ENCODE measurements around the gene NUDT22.

Gene NUDT22

DNA sequence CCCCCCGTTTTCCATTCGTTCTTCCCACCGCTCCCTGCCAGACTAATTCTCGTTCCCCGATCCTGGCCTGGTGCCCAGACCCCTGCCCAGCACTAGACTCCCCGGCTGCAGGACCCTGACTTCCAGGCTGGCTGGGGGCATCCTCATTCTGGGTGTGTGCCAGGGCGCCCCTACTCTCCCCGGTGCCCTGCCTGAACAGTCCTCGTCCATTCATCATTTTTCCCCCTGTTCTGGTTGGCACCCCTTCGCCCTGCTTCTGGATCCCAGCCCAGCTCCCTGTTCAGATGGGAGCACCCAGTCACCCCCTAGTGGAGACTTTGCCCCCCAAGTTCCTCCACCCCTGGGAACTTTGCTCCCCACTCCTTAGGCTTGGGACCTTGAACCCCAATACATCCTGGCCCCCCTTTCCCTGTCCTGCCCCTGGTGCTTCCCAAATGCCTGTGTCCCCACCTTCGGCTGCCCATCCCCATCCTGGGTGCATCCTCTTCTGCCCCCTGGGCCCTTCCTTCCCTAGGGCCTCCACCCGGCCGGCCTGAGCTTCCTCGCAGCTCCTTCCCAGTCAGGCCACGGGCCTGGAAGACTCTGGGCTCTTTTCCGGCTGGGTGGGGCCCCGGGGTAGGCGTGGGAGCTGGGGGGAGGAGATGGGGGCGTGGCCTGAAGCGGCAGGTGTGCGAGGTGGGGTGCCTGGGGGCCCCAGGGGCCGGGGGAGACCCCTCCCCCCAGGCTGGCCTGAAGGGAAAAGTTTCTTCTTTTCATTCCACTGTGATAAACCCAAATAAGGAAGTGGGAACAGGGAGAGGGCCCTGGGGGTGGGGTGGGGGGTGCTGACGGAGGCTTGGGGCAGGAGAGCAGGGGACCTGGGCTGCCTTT lies 26.2 kb downstream of the NUDT22 start:
- H3K9me3 Mint-ChIP-seq: no peaks in the 10 kb centered on the region
- H3K36me3 Mint-ChIP-seq: no peaks in the 10 kb centered on the region
- H3K4me1 Mint-ChIP-seq: peaks cover 7% of the 10 kb centered on the region
- no peaks in the 10 kb centered on the region for H3K27me3 Mint-ChIP-seq
- peak overlapping the region; percentile 85 for H3K4me3 Mint-ChIP-seq
- H3K27ac Mint-ChIP-seq: no peak overlapping the region

DNA sequence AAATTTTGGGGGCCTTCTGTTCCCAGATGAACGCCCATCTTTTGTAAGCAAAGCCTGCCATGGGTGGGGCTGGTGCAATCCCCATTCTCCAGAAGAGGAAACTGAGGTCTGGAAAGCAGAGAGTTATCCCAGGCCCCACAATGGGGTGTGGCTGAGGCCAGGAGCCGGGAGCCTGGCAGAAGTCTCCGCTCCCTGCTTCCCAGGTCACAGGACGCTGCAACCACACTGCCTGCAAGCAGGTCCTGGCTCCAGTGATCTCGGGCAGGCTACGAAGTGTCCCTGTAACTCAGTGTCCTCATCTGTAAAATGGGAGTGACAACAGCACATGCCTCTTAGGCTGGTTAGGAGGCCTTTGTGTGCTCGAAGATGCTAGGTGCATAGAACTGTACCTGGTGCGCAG lies 27.0 kb downstream of the NUDT22 start:
- Mint-ChIP-seq H3K36me3 (no peaks in the 10 kb centered on the region), H3K4me1 (peaks cover 7% of the 10 kb centered on the region), H3K9me3 (no peaks in the 10 kb centered on the region), H3K27ac (no peak overlapping the region), H3K27me3 (no peaks in the 10 kb centered on the region), H3K4me3 (no peak overlapping the region)

DNA sequence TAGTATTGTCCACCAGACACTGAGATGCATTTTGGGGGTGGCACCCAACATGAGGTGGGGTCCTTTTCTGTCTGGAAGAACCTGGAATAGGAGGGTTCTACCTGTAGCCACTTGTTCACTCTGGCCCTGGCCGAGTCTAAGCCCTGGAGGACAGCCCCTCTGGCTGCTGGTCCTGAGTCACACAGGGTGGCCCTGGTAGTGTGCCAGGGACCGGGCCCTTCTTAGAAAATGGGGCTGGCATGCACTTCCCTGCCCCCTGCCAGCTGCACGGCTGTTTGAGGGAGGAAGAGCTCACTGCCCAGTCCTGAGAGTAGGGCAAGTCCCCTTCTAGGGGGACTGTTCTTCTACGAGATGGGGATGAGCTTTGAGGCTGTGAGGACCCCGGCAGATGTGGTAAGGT lies 27.4 kb downstream of the NUDT22 start:
- Mint-ChIP-seq H3K4me3 (no peak overlapping the region), H3K27me3 (no peaks in the 10 kb centered on the region), H3K27ac (no peak overlapping the region), H3K9me3 (no peaks in the 10 kb centered on the region), H3K4me1 (peaks cover 7% of the 10 kb centered on the region), H3K36me3 (no peaks in the 10 kb centered on the region)

DNA sequence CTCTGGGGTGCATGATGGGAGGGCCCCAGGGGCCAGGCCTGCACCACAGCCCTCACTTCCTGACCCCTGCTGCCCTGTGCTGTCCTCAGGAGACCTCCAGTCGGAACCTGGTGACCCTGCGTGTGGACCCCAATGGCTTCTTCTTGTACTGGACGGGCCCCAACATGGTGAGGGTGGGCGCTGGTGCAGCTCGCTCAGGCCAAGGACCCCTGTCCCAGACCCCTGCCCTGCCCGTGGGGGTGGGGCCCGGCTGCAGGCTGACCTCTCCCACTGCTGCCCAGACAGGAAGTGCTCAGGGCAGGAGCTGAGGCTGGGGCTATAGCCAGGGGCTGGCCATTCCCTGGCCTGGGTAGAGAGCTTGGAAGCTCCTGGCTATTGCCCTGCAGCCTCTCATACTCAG lies 28.3 kb downstream of the NUDT22 start:
- Mint-ChIP-seq H3K4me1 (peaks cover 7% of the 10 kb centered on the region), H3K36me3 (no peaks in the 10 kb centered on the region), H3K27ac (no peak overlapping the region), H3K4me3 (no peak overlapping the region), H3K9me3 (no peaks in the 10 kb centered on the region), H3K27me3 (no peaks in the 10 kb centered on the region)

DNA sequence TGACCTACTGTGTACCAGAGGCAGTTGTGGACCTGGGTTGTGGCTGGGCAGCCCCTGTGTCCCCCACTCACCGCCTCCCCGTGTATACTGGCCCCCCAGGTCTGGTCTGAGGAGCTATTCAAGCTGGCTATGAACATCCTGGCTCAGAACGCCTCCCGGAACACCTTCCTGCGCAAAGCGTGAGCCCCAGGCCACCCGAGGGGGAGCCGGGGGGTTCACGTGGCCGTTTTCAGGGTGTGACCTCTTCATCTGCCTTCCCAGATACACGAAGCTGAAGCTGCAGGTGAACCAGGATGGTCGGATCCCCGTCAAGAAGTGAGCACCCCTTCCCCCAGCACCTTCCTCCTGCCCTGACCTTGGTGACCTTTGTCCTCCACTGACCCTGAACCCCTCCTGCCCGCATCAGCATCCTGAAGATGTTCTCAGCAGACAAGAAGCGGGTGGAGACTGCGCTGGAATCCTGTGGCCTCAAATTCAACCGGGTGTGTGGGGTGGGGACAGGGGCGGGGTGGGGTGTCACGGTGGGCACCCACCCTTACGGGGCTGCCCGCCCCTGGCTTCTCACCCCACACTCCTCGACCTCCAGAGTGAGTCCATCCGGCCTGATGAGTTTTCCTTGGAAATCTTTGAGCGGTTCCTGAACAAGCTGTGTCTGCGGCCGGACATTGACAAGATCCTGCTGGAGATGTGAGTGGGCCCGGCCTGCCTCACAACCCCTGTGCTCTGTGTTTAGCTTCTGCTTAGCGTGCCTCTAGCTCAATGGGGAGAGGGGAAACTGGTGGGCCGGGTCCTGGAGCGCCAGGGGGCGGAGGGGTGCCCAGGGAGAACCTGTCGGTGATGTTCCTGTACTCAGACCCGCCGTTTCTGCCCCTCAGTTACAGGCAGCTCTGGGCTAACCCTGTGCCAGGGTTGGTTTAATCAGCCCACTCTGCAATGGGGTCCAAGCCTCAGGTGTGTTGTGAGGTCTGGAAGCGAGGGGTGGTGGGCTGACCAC lies 29.4 kb downstream of the NUDT22 start:
- H3K4me3 Mint-ChIP-seq: no peak overlapping the region
- H3K27me3 Mint-ChIP-seq: no peaks in the 10 kb centered on the region
- no peak overlapping the region for H3K27ac Mint-ChIP-seq
- no peaks in the 10 kb centered on the region for H3K36me3 Mint-ChIP-seq
- no peaks in the 10 kb centered on the region for H3K9me3 Mint-ChIP-seq
- peaks cover 10% of the 10 kb centered on the region for H3K4me1 Mint-ChIP-seq

DNA sequence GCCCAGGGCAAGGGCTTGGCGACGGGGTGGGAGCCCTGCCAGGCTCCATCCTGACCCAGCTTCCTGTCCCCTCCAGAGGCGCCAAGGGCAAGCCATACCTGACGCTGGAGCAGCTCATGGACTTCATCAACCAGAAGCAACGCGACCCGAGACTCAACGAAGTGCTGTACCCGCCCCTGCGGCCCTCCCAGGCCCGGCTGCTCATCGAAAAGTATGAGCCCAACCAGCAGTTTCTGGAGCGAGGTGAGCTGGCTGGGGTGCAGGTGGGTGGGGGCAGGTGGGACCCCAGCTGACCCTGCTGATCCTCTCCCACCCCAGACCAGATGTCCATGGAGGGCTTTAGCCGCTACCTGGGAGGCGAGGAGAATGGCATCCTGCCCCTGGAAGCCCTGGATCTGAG lies 30.2 kb downstream of the NUDT22 start:
- Mint-ChIP-seq H3K9me3 (no peaks in the 10 kb centered on the region), H3K4me1 (peaks cover 10% of the 10 kb centered on the region), H3K27ac (no peak overlapping the region)

DNA sequence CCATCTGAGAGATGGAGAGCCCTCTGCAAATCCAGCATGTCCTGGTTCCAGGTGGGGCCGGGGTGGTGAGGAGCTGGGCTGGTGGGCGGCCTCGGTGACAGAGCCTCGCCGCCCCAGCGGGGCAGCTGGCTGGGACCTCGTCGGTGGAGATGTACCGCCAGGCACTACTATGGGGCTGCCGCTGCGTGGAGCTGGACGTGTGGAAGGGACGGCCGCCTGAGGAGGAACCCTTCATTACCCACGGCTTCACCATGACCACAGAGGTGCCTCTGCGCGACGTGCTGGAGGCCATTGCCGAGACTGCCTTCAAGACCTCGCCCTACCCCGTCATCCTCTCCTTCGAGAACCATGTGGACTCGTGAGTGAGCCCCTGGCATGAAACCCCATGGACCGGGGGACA lies 32.3 kb downstream of the NUDT22 start:
- Mint-ChIP-seq H3K27ac (no peak overlapping the region), H3K36me3 (no peaks in the 10 kb centered on the region), H3K4me3 (no peak overlapping the region), H3K27me3 (no peaks in the 10 kb centered on the region), H3K9me3 (no peaks in the 10 kb centered on the region), H3K4me1 (peaks cover 3% of the 10 kb centered on the region)

More for the DNA sequence above, 30.2 kb downstream of the NUDT22 start:
- H3K27me3 Mint-ChIP-seq: no peaks in the 10 kb centered on the region
- no peak overlapping the region for H3K4me3 Mint-ChIP-seq
- H3K36me3 Mint-ChIP-seq: no peaks in the 10 kb centered on the region

DNA sequence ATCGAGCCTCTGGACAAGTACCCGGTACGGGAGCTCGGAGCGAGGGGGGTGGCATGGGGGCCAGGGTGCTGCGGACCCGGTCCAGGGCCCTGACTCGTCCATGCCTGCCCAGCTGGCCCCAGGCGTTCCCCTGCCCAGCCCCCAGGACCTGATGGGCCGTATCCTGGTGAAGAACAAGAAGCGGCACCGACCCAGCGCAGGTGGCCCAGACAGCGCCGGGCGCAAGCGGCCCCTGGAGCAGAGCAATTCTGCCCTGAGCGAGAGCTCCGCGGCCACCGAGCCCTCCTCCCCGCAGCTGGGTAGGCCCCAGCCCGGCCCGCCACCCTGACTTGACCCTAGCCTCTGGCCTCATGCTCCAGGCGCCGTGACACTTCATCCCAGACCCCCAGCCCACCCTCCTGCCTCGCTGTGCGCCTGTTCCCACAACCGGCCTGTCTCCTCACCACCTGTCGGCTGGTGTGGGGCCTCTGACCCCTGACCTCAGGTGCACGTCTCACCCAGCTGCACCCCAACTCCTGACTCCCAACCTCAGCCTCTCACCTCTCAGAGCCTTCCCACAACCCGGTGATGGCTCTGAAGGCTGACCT lies 33.0 kb downstream of the NUDT22 start:
- H3K27me3 Mint-ChIP-seq: no peaks in the 10 kb centered on the region
- H3K4me3 Mint-ChIP-seq: no peak overlapping the region
- peaks cover 3% of the 10 kb centered on the region for H3K4me1 Mint-ChIP-seq
- H3K9me3 Mint-ChIP-seq: no peaks in the 10 kb centered on the region
- H3K27ac Mint-ChIP-seq: no peak overlapping the region
- H3K36me3 Mint-ChIP-seq: no peaks in the 10 kb centered on the region

DNA sequence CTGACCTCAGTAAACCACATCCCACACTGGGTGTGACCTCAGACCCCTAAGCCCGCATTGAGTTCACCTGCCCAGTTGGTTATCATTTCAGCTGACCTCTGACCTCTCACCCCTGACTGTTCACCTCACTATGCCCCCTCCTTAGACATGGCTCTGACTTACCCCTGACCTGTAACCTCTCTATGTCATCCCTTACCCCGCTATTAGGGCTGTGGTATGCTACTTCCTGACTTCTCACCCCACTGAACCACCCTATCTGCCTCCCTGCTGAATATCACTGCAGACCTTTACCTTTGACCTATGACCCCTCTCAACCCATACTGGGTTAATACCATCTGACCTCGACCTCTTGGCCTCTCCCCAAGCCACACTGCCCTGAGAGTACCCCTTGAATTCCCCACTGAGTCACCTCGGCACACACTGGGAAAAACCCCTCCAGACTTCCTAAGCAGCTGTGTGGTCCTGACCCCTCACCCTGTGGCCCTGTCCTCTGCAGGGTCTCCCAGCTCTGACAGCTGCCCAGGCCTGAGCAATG lies 33.5 kb downstream of the NUDT22 start:
- Mint-ChIP-seq H3K4me1 (peaks cover 3% of the 10 kb centered on the region), H3K36me3 (no peaks in the 10 kb centered on the region), H3K9me3 (no peaks in the 10 kb centered on the region), H3K27me3 (no peaks in the 10 kb centered on the region), H3K4me3 (no peak overlapping the region), H3K27ac (no peak overlapping the region)

DNA sequence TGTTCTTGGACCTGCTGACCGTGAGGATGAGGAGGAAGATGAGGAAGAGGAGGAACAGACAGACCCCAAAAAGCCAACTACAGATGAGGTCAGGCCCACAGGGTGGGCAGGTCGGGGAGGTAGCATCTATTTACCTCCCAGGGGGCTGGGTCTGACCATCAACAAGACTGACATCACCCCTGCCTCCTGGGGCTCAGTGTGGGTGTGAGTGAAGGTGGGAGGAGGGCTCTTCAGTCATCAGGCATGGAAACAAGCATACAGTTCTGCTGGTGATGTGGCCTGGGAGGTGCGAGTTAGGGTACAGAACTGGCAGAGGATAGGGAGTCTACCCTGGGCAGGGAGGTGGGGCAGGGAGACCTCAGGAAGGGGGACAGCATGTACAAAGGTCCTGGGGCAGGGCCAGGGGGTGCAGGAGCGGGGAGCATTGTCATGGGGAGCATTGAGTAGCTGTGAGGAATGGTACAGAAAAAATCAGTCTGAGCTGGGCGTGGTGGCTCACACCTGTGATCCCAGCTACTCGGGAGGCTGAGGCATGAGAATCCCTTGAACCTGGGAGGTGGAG lies 34.2 kb downstream of the NUDT22 start:
- no peaks in the 10 kb centered on the region for H3K27me3 Mint-ChIP-seq
- peaks cover 3% of the 10 kb centered on the region for H3K4me1 Mint-ChIP-seq
- no peak overlapping the region for H3K4me3 Mint-ChIP-seq
- no peaks in the 10 kb centered on the region for H3K36me3 Mint-ChIP-seq
- H3K9me3 Mint-ChIP-seq: no peaks in the 10 kb centered on the region
- no peak overlapping the region for H3K27ac Mint-ChIP-seq

DNA sequence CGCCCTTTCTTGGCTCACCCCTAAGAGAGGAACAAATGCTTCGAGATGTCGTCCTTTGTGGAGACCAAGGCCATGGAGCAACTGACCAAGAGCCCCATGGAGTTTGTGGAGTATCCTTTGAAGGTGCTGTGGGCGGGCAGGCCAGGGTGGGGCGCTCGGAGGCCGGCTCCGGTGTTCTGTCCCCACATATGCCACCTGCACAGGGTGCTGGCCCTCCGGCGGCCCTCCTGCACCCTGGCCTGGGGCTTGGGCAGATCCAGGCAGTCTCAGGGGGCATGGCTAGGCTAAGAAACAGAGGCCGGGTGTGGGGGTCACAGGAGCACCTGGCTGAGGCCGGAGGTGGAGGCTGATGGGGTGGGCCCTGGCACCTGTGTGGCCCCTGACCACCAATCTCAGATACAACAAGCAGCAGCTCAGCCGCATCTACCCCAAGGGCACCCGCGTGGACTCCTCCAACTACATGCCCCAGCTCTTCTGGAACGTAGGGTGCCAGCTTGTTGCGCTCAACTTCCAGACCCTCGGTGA lies 35.5 kb downstream of the NUDT22 start:
- Mint-ChIP-seq H3K4me1 (peaks cover 3% of the 10 kb centered on the region), H3K27ac (no peak overlapping the region), H3K9me3 (no peaks in the 10 kb centered on the region), H3K4me3 (no peak overlapping the region), H3K27me3 (no peaks in the 10 kb centered on the region), H3K36me3 (no peaks in the 10 kb centered on the region)

DNA sequence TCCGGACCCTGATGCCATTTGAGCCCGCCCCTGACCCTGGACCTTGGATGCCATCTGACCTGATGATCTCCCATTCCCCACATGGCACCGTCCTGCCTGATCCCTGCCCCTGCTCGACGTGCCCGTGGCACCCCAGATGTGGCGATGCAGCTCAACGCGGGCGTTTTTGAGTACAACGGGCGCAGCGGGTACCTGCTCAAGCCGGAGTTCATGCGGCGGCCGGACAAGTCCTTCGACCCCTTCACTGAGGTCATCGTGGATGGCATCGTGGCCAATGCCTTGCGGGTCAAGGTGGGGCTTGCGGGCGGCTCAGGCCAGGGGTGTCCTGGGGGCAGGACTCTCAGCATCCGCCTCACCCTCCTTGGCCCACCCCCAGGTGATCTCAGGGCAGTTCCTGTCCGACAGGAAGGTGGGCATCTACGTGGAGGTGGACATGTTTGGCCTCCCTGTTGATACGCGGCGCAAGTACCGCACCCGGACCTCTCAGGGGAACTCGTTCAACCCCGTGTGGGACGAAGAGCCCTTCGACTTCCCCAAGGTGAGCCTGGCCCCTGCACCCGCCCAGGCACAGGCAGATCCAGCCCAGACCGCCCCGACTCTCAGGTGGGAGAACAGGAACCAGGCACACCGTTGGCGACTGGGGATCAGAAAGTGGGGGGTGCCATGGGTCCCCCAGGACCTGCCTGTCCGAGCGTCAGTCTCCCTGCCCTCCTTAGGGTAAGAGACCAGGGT lies 36.4 kb downstream of the NUDT22 start:
- H3K4me3 Mint-ChIP-seq: no peak overlapping the region
- H3K9me3 Mint-ChIP-seq: no peaks in the 10 kb centered on the region
- no peaks in the 10 kb centered on the region for H3K27me3 Mint-ChIP-seq
- peaks cover 3% of the 10 kb centered on the region for H3K4me1 Mint-ChIP-seq
- H3K27ac Mint-ChIP-seq: no peak overlapping the region
- no peaks in the 10 kb centered on the region for H3K36me3 Mint-ChIP-seq

DNA sequence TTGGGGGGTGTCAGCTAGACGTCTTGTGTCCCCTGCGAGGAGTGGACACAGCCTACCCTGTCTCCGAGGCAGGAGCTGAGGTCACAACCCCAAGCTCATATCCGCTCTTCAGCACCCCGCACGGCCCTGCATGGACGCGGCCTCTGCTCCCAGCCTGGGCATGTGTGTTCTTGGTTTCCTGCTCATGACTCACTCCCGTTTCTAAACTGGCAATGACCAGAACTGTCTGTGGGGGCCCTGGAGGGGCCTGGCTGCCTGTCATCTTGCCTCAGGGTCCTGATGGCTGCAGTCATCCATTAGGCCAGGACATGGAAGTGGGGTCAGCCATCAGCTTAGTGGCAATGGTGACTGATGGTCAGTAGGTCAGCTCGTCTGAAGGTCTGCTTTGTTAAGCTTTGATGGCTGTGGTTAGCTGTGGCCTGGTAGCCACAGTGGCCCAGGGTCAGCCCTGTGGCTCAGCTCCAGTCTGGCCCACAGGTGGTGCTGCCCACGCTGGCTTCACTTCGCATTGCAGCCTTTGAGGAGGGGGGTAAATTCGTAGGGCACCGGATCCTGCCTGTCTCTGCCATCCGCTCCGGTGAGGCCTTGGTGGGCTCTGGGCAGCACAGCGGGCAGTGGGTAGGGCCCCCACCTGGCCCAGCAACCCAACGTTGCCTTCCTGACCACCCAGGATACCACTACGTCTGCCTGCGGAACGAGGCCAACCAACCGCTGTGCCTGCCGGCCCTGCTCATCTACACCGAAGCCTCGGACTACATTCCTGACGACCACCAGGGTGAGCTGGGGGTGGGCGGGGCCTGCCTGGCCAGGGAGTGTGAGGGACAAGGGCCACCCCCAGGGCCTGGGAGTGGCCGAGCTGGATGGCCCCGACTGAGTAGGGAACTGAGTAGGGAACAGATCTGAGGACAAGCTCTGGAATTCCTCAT lies 37.2 kb downstream of the NUDT22 start:
- H3K27ac Mint-ChIP-seq: no peak overlapping the region
- no peaks in the 10 kb centered on the region for H3K27me3 Mint-ChIP-seq
- H3K4me1 Mint-ChIP-seq: peaks cover 8% of the 10 kb centered on the region
- H3K4me3 Mint-ChIP-seq: no peak overlapping the region
- no peaks in the 10 kb centered on the region for H3K36me3 Mint-ChIP-seq
- H3K9me3 Mint-ChIP-seq: no peaks in the 10 kb centered on the region

DNA sequence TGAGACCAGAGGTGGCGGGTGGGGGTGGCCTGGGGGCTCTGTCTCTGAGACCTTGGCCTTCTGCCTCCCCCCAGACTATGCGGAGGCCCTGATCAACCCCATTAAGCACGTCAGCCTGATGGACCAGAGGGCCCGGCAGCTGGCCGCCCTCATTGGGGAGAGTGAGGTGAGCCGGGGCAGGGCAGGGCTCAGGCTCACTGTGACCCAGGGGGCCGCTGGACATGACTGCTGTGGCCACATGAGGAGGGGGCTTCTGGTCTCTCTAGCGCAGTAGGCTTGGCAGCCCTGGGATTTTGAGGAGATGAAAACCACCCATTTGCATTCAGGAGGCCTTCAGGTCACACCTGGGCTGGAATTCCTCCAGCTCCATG lies 37.9 kb downstream of the NUDT22 start:
- no peaks in the 10 kb centered on the region for H3K27me3 Mint-ChIP-seq
- no peaks in the 10 kb centered on the region for H3K9me3 Mint-ChIP-seq
- H3K4me3 Mint-ChIP-seq: no peak overlapping the region
- no peaks in the 10 kb centered on the region for H3K36me3 Mint-ChIP-seq
- no peak overlapping the region for H3K27ac Mint-ChIP-seq
- peaks cover 13% of the 10 kb centered on the region for H3K4me1 Mint-ChIP-seq

Measured in activated naive CD4-positive, alpha-beta T cell treated with anti-CD3 and anti-CD28 coated beads, Interleukin-2, amount 50 U/mL, for 24 hours (primary cell).